Right lobe of liver (tissue), 4 donors: Measurements from ENCODE around the gene ADGRG3.

ENCODE experiments used
- CTCF ChIP-seq, 4 donors: fragments of 200-600 bp in 3 of 4; fragments of 450-650 bp in 1 of 4; IDR thresholded peaks; one replicate each; pipeline versions ENCODE4 v1.5.1 to v1.8.0; 2016 to 2022; ENCODE audit warnings: antibody characterized with exemption in 4 of 4, mild to moderate bottlenecking in 2 of 4
- POLR2A ChIP-seq: fragments of 450-650 bp; IDR thresholded peaks from one replicate; pipeline ENCODE4 v1.6.1; 2017; ENCODE audit warnings: antibody characterized with exemption, mild to moderate bottlenecking
- donor health status: DM: no; HTN: no; CAD: no.
- donor health status: DM: no; HTN: no; CAD: no.
- donor health status: DM: no; HTN: yes; CAD: no.

GRCh38 chr16:57706717-57707116 is 38.6 kb downstream of the ADGRG3 start:
- TF ChIP-seq CTCF (IDR thresholded peaks at IDR 0.05): no peak
- TF ChIP-seq POLR2A: no peak
